Spleen (tissue), 11 donors: ENCODE results near the gene ABCA3. TPM values are rescaled to one million over a fixed set of nuclear protein-coding genes. Genes with fewer than 3 reads are reported as not detected.

ENCODE experiments used
- DNase-seq: peaks from one replicate; pipeline ENCODE4 v3.0.0-alpha.2; 2020
- H3K27ac ChIP-seq, 8 donors: fragments of 200-600 bp; sonication (generic) in 7 of 8; 1 replicate in 4 of 8; 2 replicates in 4 of 8; pipeline versions ENCODE4 v1.5.0 to v1.8.0; 2016 to 2021; ENCODE audit warnings: inconsistent platforms in 4 of 8, mild to moderate bottlenecking in 4 of 8, moderate library complexity in 1 of 8
- H3K27me3 ChIP-seq, 7 donors: fragments of 200-600 bp; sonication (generic) in 6 of 7; replicated peaks in 1 of 7; 1 replicate in 4 of 7; 2 replicates in 3 of 7; pipeline versions ENCODE4 v1.5.0 to v1.8.0; 2016 to 2021; ENCODE audit warnings: inconsistent platforms in 3 of 7, mild to moderate bottlenecking in 1 of 7
- H3K36me3 ChIP-seq, 6 donors: fragments of 200-600 bp; sonication (generic) in 5 of 6; 1 replicate in 4 of 6; 2 replicates in 2 of 6; pipeline versions ENCODE4 v1.5.0 to v1.8.0; 2016 to 2021; ENCODE audit warnings: inconsistent platforms in 2 of 6
- H3K4me1 ChIP-seq, 6 donors: fragments of 200-600 bp; sonication (generic) in 5 of 6; 1 replicate in 3 of 6; 2 replicates in 3 of 6; pipeline versions ENCODE4 v1.5.0 to v1.8.0; 2016 to 2021; ENCODE audit warnings: inconsistent platforms in 3 of 6
- H3K4me3 ChIP-seq, 8 donors: fragments of 200-600 bp; sonication (generic) in 7 of 8; 1 replicate in 4 of 8; 2 replicates in 4 of 8; pipeline versions ENCODE4 v1.5.0 to v1.8.0; 2016 to 2021; ENCODE audit warnings: inconsistent platforms in 4 of 8, mild to moderate bottlenecking in 4 of 8, moderate library complexity in 2 of 8
- H3K9me3 ChIP-seq, 8 donors: fragments of 200-600 bp; sonication (generic) in 7 of 8; 1 replicate in 4 of 8; 2 replicates in 4 of 8; pipeline versions ENCODE4 v1.5.0 to v1.8.0; 2016 to 2021; ENCODE audit warnings: inconsistent platforms in 4 of 8
- POLR2A ChIP-seq, 3 donors: fragments of 450-650 bp; IDR thresholded peaks; one replicate each; pipeline ENCODE4 v1.5.1; 2017; ENCODE audit warnings: antibody characterized with exemption in 3 of 3, mild to moderate bottlenecking in 1 of 3
- POLR2AphosphoS5 ChIP-seq, 3 donors: sonication (generic); formaldehyde crosslinking; IDR thresholded peaks; one replicate each; pipeline ENCODE4 v1.5.1; 2017; ENCODE audit warnings: antibody characterized with exemption in 3 of 3
- WGBS, 5 donors: extraction: QIAGEN DNeasy Blood & Tissue Kit in 3 of 5; methylation state at CpG; one replicate each; pipeline versions ENCODE4 v1.1.5 to v1.1.7; 2013 to 2018; 5-methylcytosine and 5-hydroxymethylcytosine counted together
- intact Hi-C: fragments of 100-400 bp; cut with DNase I; formaldehyde crosslinking; loops from one replicate; pipeline ENCODE4 v1.15.0; 2023; ENCODE audit warnings: low total_unique reads
- polyA plus RNA-seq, 3 donors: library from polyadenylated mRNA; stranded (reverse); fragments of 200-250 nt; gene quantifications; one replicate each; pipeline ENCODE4 v1.2.1, GENCODE V29; 2013
- total RNA-seq, 7 donors: library from RNA; depleted of rRNA in 3 of 7; stranded (reverse); fragments of >200 nt in 3 of 7; fragmentation: NEBNext Ultra II Directional in 4 of 7; extraction: Animal tissue kit (Norgen Biotek cat#: 25700) in 4 of 7; gene quantifications; one replicate each; pipeline versions ENCODE4 v1.1.0 to v1.2.1, GENCODE V29; 2016 to 2021
- TF ChIP-seq, protein P1 (sequence below), 11 experiments: fragments of 200-600 bp in 7 of 11; fragments of 450-650 bp in 4 of 11; sonication (generic) in 4 of 11; IDR thresholded peaks in 8 of 11; conservative IDR thresholded peaks in 3 of 11; 1 replicate in 7 of 11; 2 replicates in 4 of 11; pipeline versions ENCODE4 v1.4.0 to v1.8.0; 2016 to 2021; ENCODE audit warnings: antibody characterized with exemption in 11 of 11, inconsistent platforms in 4 of 11, mild to moderate bottlenecking in 1 of 11
- donor health status: healthy with polysubstance abuse.
- donor health status: DM: no; HTN: no; CAD: no; lungs with moderate emphysema.
- donor health status: DM: no; HTN: no; CAD: no.
- donor health status: Bipolar disorder and iron deficiency.
- donor health status: healthy.
- donor health status: DM: no; HTN: no; CAD: no.
- donor health status: DM: yes; HTN: yes; CAD: no.

The ABCA3 gene
- total and polyA plus RNA-seq, 10 donors, result 2.5 to 12.6 (median 6.8) TPM

DNA sequence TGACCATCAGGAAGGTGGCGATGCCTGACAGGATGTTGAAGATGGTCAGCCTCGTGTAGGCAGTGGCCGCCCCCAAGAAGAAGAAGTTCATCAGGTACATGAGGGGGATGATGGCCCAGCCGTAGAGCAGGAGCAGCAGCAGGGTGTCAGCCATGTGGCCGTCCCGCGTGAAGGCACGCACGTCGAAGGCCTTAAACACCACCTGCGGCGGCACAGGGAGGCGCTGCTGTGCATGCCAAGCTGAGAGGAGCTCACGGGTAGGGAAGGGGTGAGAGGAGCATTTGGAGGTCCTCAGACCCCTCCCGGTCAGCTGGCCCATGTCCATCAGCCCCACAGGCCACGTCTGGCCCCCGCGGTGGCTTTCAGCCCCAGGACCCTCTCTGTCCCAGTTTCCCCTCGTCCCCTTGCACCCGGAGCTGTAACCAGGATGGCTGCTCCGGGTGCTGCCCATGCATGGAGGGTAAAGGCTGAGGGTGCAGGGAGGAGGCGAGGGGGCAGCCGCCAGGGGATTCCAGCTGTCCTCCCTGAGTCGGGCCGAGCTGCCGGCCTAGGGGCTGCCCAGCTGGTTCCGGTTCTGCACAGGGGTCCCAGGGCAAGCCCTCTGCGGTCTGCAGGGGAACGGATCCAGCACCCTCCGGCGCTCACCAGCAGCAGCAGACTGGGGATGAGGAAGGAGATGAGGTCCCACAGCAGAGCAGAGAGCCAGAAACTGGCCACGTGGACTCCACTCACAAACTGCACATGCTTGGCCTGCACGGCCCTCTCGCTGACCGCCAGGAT, 55.5 kb downstream of the ABCA3 start:
- Histone ChIP-seq H3K27ac (no peak overlapping the region), H3K27me3 (no peaks in the 10 kb centered on the region), H3K9me3 (no peaks in the 10 kb centered on the region), H3K4me1 (no peaks in the 10 kb centered on the region), H3K4me3 (no peak overlapping the region), H3K36me3 (peaks cover 0 to 76% (median 9%) of the 10 kb centered on the region in 6 donors)
- DNase-seq, result peak; percentile 59
- TF ChIP-seq POLR2A (IDR thresholded peaks at IDR 0.05) (no peak), POLR2AphosphoS5 (IDR thresholded peaks at IDR 0.05) (peak in 1 of 3 donors; percentile 16)
- TF ChIP-seq, protein P1, sequence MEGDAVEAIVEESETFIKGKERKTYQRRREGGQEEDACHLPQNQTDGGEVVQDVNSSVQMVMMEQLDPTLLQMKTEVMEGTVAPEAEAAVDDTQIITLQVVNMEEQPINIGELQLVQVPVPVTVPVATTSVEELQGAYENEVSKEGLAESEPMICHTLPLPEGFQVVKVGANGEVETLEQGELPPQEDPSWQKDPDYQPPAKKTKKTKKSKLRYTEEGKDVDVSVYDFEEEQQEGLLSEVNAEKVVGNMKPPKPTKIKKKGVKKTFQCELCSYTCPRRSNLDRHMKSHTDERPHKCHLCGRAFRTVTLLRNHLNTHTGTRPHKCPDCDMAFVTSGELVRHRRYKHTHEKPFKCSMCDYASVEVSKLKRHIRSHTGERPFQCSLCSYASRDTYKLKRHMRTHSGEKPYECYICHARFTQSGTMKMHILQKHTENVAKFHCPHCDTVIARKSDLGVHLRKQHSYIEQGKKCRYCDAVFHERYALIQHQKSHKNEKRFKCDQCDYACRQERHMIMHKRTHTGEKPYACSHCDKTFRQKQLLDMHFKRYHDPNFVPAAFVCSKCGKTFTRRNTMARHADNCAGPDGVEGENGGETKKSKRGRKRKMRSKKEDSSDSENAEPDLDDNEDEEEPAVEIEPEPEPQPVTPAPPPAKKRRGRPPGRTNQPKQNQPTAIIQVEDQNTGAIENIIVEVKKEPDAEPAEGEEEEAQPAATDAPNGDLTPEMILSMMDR (IDR thresholded peaks at IDR 0.05 in 8 of 11, conservative IDR thresholded peaks at IDR 0.05 in 3 of 11), result no peak
- intact Hi-C loops, result no loop called here
- WGBS, 5 donors, result 86 to 95% (median 89%) methylated on average over 23 to 35 of the region's 35 CpGs

DNA sequence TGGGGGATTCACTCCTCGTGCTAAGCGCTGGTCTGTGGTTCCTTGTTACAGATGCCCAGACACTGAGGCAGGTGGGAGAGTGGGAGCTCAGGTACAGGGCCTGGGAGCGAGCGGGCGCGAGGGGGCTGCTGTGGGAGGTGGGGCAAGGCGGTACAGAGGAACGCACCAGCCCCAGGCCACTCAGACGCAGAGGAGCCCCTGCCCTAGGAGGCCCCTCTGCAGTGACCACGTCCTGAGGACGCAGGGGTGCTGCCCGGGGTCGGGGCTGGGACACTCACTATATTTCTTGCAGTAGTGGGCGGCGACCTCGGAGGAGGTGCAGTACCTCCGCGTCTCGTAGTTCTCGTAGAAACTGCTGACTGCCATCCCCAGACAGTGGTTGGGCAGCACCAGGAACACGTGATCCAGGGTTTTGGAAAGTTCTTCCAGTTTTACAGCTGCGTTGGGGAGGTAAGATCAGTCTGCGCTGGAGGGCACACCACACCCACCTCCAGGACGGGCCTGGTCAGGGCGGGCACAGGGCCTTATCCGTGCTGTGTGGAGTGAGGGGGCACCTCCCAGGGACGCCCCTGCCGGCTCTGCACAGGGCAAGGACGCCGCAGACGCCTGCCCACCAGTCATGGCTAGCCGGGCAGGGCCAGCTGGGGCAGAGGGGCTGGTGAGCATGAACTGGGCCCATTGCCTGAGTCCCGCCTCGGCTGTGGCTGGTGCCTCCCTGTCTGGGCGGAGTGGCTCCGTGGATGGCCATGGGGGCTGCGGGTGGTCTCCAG, 56.3 kb downstream of the ABCA3 start:
- intact Hi-C loops, result no loop called here
- no peaks in the 10 kb centered on the region for H3K9me3 ChIP-seq
- 86 to 94% (median 90%) methylated on average over 29 to 37 of the region's 37 CpGs for WGBS, 5 donors
- peak; percentile 64 for DNase-seq
- H3K4me1 ChIP-seq, result no peaks in the 10 kb centered on the region
- H3K36me3 ChIP-seq, result peaks cover 0 to 69% (median 9%) of the 10 kb centered on the region in 6 donors
- no peak overlapping the region for H3K4me3 ChIP-seq
- TF ChIP-seq POLR2A (IDR thresholded peaks at IDR 0.05) (no peak), POLR2AphosphoS5 (IDR thresholded peaks at IDR 0.05) (no peak)
- TF ChIP-seq, protein P1 (IDR thresholded peaks at IDR 0.05 in 8 of 11, conservative IDR thresholded peaks at IDR 0.05 in 3 of 11), result no peak
- H3K27me3 ChIP-seq, result no peaks in the 10 kb centered on the region
- H3K27ac ChIP-seq, result no peak overlapping the region

DNA sequence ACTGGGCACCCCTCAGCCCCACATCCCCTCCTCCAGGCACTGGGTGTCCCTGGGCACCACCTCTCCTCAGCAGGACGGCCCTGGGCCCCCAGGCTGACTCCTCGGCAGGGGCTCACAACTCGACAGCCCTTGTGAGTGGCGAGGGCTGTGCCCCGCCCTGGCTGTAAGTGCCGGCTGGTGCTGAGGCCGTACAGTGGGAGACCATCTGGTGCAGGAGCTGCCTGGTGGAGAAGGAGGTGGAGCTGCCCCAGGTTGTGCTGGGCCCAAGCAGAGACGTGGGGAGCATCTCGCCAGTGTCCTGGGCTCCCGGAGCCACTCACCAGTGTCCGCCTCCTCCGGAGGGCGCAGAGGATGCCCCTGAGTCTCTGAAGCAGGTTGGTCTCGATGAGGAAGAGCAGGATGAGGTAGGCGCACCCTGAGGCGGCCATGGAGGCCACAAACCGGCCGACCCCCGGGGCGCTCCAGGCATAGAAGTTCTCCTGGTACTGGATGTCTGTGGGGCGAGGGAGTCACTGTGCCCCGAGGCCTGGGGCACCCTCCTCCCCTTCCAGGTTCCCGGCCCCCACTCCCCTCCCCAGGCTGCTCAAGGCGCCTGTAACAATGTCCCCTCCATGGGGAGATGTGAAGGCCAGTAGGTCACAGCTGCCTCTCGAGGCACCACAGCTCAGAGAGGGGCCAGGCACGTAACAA, 57.5 kb downstream of the ABCA3 start:
- 83 to 90% (median 88%) methylated on average over 7 to 26 of the region's 26 CpGs for WGBS, 5 donors
- TF ChIP-seq, protein P1 (IDR thresholded peaks at IDR 0.05 in 8 of 11, conservative IDR thresholded peaks at IDR 0.05 in 3 of 11), result no peak
- no peak for TF ChIP-seq POLR2AphosphoS5 (IDR thresholded peaks at IDR 0.05)
- TF ChIP-seq POLR2A (IDR thresholded peaks at IDR 0.05), result no peak
- no peak for DNase-seq
- H3K9me3 ChIP-seq, result no peaks in the 10 kb centered on the region
- H3K27ac ChIP-seq, result no peak overlapping the region
- peaks cover 0 to 66% (median 9%) of the 10 kb centered on the region in 6 donors for H3K36me3 ChIP-seq
- H3K27me3 ChIP-seq, result no peaks in the 10 kb centered on the region
- intact Hi-C loops, result no loop called here
- no peaks in the 10 kb centered on the region for H3K4me1 ChIP-seq
- no peak overlapping the region for H3K4me3 ChIP-seq
